HG03457 (cell line): ENCODE data around the gene SNAPC2.
"Not testable (repeated sequence)": the region's sequence is repeated elsewhere in the genome, so short reads cannot be mapped to it uniquely, and the experiment has no call there.

Experiments used
- ATAC-seq: cut with Tn5 transposase; IDR thresholded peaks from one replicate; pipeline ENCODE4 v1.9.1; 2021; ENCODE audit warnings: moderate number of reproducible peaks; ENCODE audit not compliant: unreplicated experiment

SNAPC2 gene

DNA sequence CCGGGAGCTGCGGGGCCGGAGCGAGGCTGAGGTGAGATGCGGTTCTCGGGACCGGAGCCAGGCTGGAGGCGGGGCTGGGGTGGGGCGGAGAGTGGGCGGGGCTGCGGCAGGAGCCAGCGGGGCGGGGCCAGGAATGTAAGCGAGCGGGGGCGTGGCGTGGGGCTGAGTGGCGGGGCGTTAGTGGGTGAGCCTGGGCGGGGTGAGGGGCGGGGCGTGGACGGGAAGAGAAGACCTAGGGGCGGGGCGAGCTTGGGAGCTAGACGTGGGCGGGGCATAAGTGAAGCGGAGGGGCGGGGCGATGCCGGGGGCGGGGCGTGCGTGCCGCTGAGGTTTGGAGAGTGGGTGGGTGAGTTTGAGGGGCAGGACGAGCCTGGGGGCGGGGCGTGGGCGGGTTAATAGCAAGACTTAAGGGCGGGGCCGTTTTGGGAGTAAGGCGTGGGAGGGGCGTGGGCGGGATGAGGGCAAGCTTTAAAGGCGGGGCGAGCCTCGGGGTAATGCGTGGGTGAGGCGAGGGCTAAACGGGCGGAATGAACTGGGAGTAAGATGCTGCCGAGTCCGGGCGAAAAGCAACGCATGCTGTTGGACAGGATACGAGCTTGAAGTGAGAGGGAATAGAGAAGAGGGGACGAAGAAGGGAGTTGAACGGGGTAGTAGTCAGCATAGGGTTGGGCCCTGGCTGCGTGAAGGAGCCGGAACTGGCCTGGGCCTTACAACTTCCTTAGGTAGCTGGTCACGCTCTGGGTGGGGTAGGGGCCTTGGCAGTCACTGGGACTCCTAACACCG, 572 bp downstream of the SNAPC2 start:
- peak; percentile 23 for ATAC-seq

DNA sequence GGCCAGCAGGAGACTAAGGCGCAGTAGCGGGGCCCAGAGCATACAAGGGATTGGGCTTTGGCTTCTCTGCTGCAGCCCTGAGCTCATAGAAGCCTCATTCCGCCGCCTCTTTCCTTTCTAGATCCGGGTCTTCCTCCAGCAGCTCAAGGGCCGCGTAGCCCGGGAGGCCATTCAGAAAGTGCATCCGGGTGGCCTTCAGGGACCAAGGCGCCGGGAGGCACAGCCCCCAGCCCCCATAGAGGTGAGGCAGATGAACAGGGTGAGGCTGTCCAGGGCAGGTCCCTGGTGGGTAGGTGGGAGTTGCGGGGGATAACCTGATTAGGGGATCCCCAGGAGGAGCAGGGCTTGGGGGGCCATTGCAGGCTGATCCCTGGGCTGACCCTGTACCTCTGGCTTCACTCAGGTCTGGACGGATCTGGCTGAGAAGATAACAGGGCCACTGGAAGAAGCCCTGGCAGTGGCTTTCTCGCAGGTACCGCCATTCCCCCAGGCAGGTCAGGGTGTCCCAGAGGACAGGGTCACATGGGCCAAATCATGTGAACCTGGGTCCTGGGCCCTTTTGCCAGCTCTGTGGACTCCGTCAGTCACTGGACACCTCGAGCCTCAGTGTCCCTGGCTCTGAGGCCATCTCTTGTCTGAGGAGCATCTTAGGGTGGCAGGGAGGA, 1.3 kb downstream of the SNAPC2 start:
- ATAC-seq, result no peak

DNA sequence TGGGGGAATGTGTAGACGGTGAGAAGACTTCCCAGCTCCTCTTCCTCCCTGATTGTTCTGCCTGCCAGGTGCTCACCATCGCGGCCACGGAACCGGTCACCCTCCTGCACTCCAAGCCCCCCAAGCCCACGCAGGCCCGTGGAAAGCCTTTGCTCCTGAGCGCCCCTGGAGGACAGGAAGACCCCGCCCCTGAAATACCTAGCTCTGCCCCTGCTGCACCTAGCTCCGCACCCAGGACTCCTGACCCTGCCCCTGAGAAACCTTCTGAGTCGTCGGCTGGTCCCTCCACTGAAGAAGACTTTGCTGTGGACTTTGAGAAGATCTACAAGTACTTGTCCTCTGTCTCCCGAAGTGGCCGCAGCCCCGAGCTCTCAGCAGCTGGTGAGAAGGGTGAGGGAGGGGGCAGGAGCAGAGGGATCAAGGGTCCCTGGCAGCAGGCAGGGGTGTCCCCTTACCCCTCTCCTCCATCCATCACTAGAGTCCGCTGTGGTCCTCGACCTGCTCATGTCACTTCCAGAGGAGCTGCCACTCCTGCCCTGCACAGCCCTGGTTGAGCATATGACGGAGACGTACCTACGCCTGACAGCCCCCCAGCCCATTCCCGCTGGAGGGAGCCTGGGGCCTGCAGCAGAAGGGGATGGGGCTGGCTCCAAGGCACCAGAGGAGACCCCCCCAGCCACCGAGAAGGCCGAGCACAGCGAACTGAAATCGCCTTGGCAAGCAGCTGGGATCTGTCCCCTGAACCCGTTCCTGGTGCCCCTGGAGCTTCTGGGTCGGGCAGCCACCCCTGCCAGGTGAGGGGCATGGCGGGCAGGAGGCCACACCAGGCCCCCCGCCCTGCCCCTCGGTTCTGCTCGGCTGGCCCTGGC, 2.1 kb downstream of the SNAPC2 start:
- ATAC-seq, result no peak

DNA sequence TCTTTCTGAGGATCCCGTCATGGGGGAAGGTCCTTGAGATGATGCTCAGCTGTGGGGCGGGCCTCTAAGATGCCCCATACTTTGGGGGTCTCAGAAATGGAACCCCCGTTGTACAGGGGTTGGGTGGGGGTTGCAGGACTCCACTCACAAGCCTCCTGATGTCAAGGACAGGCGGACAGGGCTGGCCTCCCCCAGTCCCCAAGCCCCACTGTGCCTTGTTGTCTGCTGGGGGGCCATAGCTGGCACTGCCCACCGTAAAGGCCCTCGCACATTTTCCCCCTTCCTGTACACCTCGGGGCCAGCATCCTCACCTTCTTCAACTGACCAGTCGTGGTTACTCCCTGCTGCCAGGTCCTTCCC, 2.7 kb downstream of the SNAPC2 start:
- ATAC-seq, result no peak

DNA sequence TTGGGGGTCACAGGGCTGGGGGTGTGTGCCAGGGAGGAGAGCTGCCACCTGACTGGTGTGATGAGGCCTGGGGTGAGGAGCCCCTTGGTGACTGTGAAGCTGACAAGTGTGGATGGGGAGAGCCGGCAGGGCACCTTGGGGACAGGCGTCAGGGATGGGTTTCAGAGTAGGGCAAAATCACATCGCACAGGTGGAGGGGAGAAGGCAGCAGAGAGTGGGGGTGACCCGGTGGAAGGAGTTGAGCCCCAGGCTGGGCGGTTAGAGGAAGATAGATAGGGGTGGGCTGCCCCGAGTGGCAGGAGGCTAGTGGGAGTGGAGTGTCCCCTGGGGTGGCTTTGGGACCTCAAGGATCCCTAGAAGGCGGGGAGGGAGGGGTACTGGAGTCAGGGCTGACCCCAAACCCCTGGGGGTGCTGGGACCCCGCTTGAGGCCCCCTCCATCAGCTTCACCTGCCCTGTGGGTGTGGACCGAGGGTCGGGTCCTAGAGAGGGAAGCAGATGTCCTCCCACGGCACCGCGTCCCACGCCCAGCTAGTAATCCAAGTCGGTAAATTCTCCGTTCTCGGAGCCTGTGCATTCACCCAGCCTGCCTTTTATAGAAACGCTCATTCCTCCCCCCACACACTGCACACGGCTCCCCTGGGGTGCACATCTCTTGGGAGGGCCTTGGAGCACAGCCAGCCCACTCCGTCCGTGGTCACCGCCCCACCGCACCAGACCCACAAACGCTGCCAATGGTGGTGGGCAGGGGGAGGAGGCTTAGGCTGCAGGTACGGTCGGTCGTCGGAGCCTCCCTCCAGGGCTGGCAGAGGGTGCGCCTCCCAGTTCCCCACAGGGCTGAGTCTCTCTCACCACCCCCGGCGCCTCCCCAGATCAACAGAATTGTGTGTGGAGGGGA, 3.4 kb downstream of the SNAPC2 start:
- ATAC-seq, result no peak

- ATAC-seq, result no peak
These were observed 4.1 kb downstream of the SNAPC2 start for GRCh38 chr19:7924241-7924640.

DNA sequence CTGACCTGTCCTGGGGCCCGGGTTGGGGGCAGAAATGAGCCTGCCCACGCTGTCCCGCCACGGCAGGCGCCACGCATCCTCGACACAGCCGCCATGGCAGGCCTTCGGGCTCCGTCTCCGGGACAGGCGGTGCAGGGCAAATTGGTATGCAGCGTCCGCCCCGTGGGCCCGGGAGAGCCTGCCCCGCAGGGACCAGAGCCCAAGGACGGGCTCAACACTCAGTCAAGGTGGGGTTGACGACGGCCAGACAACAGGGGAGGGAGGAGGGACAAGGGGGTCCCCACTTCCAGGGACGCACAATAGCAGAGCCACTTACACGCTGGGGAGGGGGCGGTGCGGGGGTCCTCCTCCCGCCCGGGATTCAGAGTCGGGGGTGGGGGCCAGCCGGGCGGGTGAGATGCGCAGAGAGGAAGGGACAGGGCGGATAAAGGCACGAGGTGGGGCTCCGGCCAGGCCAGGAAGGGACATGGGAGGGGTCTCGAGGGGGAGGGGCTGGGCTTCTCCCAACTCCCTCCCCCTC, 4.6 kb downstream of the SNAPC2 start:
- ATAC-seq, result no peak

DNA sequence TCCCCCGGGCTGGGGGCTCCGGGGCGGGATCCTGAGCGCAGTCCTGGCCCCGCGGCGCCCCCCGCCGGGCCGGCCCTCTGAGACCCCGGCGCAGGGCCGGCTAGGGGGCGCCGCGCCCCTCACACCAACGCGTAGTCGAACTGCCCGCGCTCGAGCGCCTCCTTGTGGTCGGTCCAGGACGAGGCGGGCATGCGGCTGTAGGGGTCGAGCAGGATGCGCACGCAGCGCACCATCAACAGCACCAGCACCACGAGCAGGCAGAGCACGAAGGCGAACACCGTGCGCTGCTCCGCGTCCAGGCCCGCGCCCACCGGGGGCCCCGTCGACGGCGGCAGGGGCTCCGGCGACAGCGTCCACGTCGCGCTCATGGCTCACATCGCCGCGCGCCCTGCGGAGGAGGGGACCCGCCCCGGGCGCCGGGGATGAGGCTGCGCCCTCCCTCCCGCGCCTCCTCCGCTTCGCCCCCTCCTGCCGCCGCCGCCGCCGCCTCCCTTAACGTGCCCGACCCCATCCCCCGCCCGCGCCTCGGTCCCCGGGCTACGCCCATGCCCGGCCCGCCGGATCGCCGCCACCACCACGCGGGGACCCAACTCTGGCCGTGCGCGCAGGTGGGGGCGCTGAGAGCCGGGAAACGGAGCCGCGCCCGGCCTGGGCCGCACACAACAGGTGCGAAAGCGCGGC, 5.2 kb downstream of the SNAPC2 start:
- ATAC-seq, result no peak

GRCh38 chr19:7926021-7926726, 6.0 kb downstream of the SNAPC2 start, which contains the start of gene CTXN1:
CTXN1 (minus strand) TSS chr19:7926135; CDS start chr19:7925538, 597 bp downstream.
- no peak for ATAC-seq

- ATAC-seq, result no peak
These were observed 6.8 kb downstream of the SNAPC2 start for GRCh38 chr19:7926727-7927604.

DNA sequence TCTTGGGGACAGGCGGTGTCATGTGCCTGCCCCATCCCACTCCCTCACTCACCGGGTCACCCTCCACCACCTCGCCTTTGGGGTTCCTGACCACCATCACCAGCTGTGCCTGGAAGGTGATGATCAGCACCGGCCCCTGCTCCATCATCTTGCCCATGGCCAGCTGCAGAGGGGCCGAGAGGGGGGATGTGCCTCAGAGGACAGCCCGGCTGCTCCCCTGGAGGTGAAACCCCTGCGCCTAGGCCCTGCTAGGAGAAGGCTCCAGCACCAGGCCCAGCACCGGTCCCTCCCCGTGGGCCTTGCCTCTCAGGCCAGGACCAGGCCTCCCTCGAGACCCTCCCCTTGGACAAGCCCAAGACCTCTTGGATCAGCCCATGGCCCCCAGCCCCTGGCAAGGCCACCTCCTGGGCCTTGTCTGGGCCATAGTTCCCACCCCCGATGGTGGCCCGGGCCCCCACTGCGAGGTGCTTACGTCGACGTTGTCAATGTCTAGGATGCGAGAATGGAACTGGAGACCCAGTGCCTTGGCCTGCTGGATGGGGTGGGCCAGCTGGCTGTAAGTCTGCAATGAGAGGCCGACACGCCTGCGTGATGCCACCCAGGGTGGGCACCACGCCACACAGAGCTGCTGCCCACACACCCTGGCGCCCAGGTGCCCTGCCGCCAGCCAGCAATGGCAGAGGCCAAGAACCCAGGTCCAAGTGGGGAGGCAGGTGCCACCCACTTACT, 7.6 kb downstream of the SNAPC2 start:
- ATAC-seq, result no peak

- no peak for ATAC-seq
These were observed 8.2 kb downstream of the SNAPC2 start for GRCh38 chr19:7928334-7928706.

DNA sequence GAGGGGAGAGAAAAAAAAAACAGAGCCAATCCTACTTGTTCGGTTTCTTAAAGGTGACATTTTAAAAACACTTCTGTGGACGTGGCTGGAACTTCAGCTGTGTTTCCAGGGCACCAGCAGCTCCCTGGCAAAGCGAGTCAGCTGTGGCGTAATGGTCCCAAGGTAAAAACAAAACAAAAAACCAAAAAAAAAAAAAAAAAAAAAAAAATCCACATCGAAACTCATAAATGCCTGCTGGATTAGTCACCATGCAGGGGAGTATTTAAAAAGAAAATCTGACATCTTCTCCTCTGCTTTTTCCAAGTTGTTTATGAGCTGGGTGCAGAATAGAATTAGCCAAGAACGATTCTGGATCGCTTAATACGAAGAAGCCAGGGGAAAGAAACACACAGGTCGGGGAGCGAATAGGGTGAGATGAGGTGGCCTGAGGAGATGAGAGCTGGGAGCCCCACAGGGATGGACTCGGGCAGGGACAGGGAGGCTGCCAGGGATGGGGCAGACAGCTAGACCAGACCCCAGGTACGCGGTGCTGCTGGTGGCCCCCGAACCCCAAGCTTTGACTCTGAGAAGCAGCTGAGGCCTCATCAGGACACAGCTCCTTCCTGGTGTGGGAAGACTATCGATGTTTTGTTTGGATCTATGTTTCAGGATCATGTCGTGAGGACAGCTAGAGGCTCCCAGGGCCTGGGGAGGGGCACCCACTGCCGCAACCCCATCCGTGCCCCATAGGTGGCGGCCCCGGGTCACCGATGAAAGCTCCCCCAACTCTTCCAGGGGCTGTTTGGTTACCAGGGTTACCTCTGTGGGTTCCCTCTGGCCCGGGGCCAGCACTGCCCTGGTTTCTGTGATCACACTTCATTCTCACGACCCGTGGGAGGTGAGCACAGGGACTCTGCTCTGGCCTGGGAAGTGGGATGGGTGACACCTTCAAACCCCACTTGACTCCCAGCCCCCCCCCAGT, 8.9 kb downstream of the SNAPC2 start:
- no peak for ATAC-seq

DNA sequence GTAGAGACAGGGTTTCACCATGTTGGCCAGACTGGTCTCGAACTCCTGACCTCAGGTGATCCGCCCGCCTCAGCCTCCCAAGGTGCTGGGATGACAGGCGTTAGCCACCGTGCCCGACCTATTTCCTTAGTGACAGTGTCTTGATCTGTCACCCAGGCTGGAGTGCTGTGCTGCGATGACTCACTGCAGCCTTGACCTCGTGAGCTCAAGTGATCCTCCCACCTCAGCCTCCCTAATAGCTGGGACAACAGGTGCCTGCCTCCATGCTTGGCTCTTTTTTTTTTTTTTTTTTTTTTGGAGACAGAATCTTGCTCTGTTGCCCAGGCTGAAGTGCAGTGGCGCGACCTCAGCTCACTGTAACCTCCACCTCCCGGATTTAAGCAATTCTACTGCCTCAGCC, 9.9 kb downstream of the SNAPC2 start:
- not testable (repeated sequence) for ATAC-seq

GRCh38 chr19:7930765-7931164, 10.6 kb downstream of the SNAPC2 start:
- no peak for ATAC-seq
